ENCODE measurements around the gene RAB4B.
"Not testable (repeated sequence)": the region's sequence is repeated elsewhere in the genome, so short reads cannot be mapped to it uniquely, and the experiment has no call there.

Gene RAB4B

GRCh38 chr19:40755248-40755624 lies 22.8 kb upstream of the RAB4B start:
- in situ Hi-C loops (cut with HindIII; ENCODE audit: low pct_unique_long_range_greater_than_20kb, low sequenced_read_pairs) = no loop called here
- no peak for DNase-seq (ENCODE audit: low read depth in 1 of 2, low spot score in 1 of 2)
- TF ChIP-seq JUND (IDR thresholded peaks at IDR 0.05; ENCODE audit: low read depth) = no peak

- DNase-seq (ENCODE audit: low read depth in 1 of 2, low spot score in 1 of 2) = no peak
- in situ Hi-C loops (cut with HindIII; ENCODE audit: low pct_unique_long_range_greater_than_20kb, low sequenced_read_pairs) = no loop called here
- TF ChIP-seq JUND (IDR thresholded peaks at IDR 0.05; ENCODE audit: low read depth) = no peak
These were observed 22.3 kb upstream of the RAB4B start for GRCh38 chr19:40755791-40756190.

- TF ChIP-seq JUND (IDR thresholded peaks at IDR 0.05; ENCODE audit: low read depth) = no peak
- DNase-seq (ENCODE audit: low read depth in 1 of 2, low spot score in 1 of 2) = no peak
- in situ Hi-C loops (cut with HindIII; ENCODE audit: low pct_unique_long_range_greater_than_20kb, low sequenced_read_pairs) = no loop called here
These were observed 21.4 kb upstream of the RAB4B start for GRCh38 chr19:40756502-40757110.

GRCh38 chr19:40758491-40758890 lies 19.6 kb upstream of the RAB4B start:
- TF ChIP-seq JUND (IDR thresholded peaks at IDR 0.05; ENCODE audit: low read depth) = no peak
- in situ Hi-C loops (cut with HindIII; ENCODE audit: low pct_unique_long_range_greater_than_20kb, low sequenced_read_pairs) = no loop called here
- DNase-seq (ENCODE audit: low read depth in 1 of 2, low spot score in 1 of 2) = no peak

GRCh38 chr19:40759352-40759751 lies 18.7 kb upstream of the RAB4B start:
- no peak for DNase-seq (ENCODE audit: low read depth in 1 of 2, low spot score in 1 of 2)
- in situ Hi-C loops (cut with HindIII; ENCODE audit: low pct_unique_long_range_greater_than_20kb, low sequenced_read_pairs) = no loop called here
- TF ChIP-seq JUND (IDR thresholded peaks at IDR 0.05; ENCODE audit: low read depth) = no peak

GRCh38 chr19:40762754-40763470 lies 15.1 kb upstream of the RAB4B start:
- in situ Hi-C loops (cut with HindIII; ENCODE audit: low pct_unique_long_range_greater_than_20kb, low sequenced_read_pairs) = no loop called here
- no peak for TF ChIP-seq JUND (IDR thresholded peaks at IDR 0.05; ENCODE audit: low read depth)
- no peak for DNase-seq (ENCODE audit: low read depth in 1 of 2, low spot score in 1 of 2)

GRCh38 chr19:40763526-40763925 lies 14.5 kb upstream of the RAB4B start:
- in situ Hi-C loops (cut with HindIII; ENCODE audit: low pct_unique_long_range_greater_than_20kb, low sequenced_read_pairs) = no loop called here
- no peak for DNase-seq (ENCODE audit: low read depth in 1 of 2, low spot score in 1 of 2)
- TF ChIP-seq JUND (IDR thresholded peaks at IDR 0.05; ENCODE audit: low read depth) = no peak

GRCh38 chr19:40763963-40764362 lies 14.1 kb upstream of the RAB4B start:
- no peak for DNase-seq (ENCODE audit: low read depth in 1 of 2, low spot score in 1 of 2)
- TF ChIP-seq JUND (IDR thresholded peaks at IDR 0.05; ENCODE audit: low read depth) = no peak
- in situ Hi-C loops (cut with HindIII; ENCODE audit: low pct_unique_long_range_greater_than_20kb, low sequenced_read_pairs) = no loop called here

GRCh38 chr19:40766385-40766784 lies 11.7 kb upstream of the RAB4B start:
- DNase-seq (ENCODE audit: low read depth in 1 of 2, low spot score in 1 of 2); in situ Hi-C loops (cut with HindIII; ENCODE audit: low pct_unique_long_range_greater_than_20kb, low sequenced_read_pairs): not testable (repeated sequence)

GRCh38 chr19:40768869-40769268 lies 9.2 kb upstream of the RAB4B start:
- in situ Hi-C loops (cut with HindIII; ENCODE audit: low pct_unique_long_range_greater_than_20kb, low sequenced_read_pairs) = no loop called here
- DNase-seq (ENCODE audit: low read depth in 1 of 2, low spot score in 1 of 2) = peak in 1 of 2 experiments; percentile 19
- no peak for TF ChIP-seq JUND (IDR thresholded peaks at IDR 0.05; ENCODE audit: low read depth)

GRCh38 chr19:40771101-40771862 lies 6.8 kb upstream of the RAB4B start:
- peak in 1 of 2 experiments; percentile 49 for DNase-seq (ENCODE audit: low read depth in 1 of 2, low spot score in 1 of 2)
- in situ Hi-C loops (cut with HindIII; ENCODE audit: low pct_unique_long_range_greater_than_20kb, low sequenced_read_pairs) = not testable (repeated sequence)

GRCh38 chr19:40774916-40775631 lies 3.0 kb upstream of the RAB4B start, which contains the start of gene MIA:
Gene MIA (plus strand): TSS chr19:40775521. CDS start chr19:40775543, 22 bp downstream.
- DNase-seq (ENCODE audit: low read depth in 1 of 2, low spot score in 1 of 2) = no peak
- TF ChIP-seq JUND (IDR thresholded peaks at IDR 0.05; ENCODE audit: low read depth) = no peak
- in situ Hi-C loops (cut with HindIII; ENCODE audit: low pct_unique_long_range_greater_than_20kb, low sequenced_read_pairs) = no loop called here

Measured in T47D (cell line).